ENCODE data around the gene PTPN4.

GRCh38 chr2:119879502-119879901, 119.8 kb downstream of the PTPN4 start:
- TF ChIP-seq CTCF (conservative IDR thresholded peaks at IDR 0.05; ENCODE audit: low read depth, low read length): no peak
- TF ChIP-seq EZH2phosphoT487 (IDR thresholded peaks at IDR 0.05; ENCODE audit: borderline replicate concordance, low read length): no peak
